Activated T-helper 9 cell treated with anti-CD3 and anti-CD28 coated beads, Interleukin-2, amount 50 U/mL, for 16 hours (primary cell): ENCODE results near the gene VSX1.

Experiments used
- DNase-seq: peaks from one replicate; pipeline ENCODE4 v3.0.0-alpha.2; 2020; ENCODE audit warnings: low read depth

VSX1 gene

GRCh38 chr20:25087186-25087929 lies 5.4 kb upstream of the VSX1 start:
- DNase-seq: no peak

GRCh38 chr20:25085756-25086495 lies 4.0 kb upstream of the VSX1 start:
- DNase-seq: no peak

- no peak for DNase-seq
Measured at GRCh38 chr20:25084626-25085187, 2.8 kb upstream of the VSX1 start.

GRCh38 chr20:25083773-25084625 lies 2.1 kb upstream of the VSX1 start:
- DNase-seq: no peak

GRCh38 chr20:25083141-25083772 lies 1.3 kb upstream of the VSX1 start:
- DNase-seq: no peak

GRCh38 chr20:25082498-25082873 lies 545 bp upstream of the VSX1 start:
- DNase-seq: no peak

GRCh38 chr20:25081065-25081729 lies 744 bp downstream of the VSX1 start:
- DNase-seq: no peak

- DNase-seq: no peak
Measured at GRCh38 chr20:25079171-25079570, 2.8 kb downstream of the VSX1 start.

GRCh38 chr20:25078662-25079061 lies 3.3 kb downstream of the VSX1 start:
- DNase-seq: no peak

GRCh38 chr20:25077610-25078169 lies 4.3 kb downstream of the VSX1 start:
- DNase-seq: no peak

GRCh38 chr20:25076731-25077609 lies 5.0 kb downstream of the VSX1 start:
- DNase-seq: no peak

GRCh38 chr20:25076201-25076600 lies 5.7 kb downstream of the VSX1 start:
- DNase-seq: no peak

- DNase-seq: no peak
Measured at GRCh38 chr20:25073544-25073943, 8.4 kb downstream of the VSX1 start.

GRCh38 chr20:25072226-25072811 lies 9.6 kb downstream of the VSX1 start:
- no peak for DNase-seq

GRCh38 chr20:25071734-25072133 lies 10.2 kb downstream of the VSX1 start:
- DNase-seq: no peak

- no peak for DNase-seq
Measured at GRCh38 chr20:25070821-25071473, 11.0 kb downstream of the VSX1 start.

- no peak for DNase-seq
Measured at GRCh38 chr20:25067102-25067987, 14.6 kb downstream of the VSX1 start.

GRCh38 chr20:25066386-25066785 lies 15.6 kb downstream of the VSX1 start:
- no peak for DNase-seq
